ENCODE measurements around the gene RHOV.

DNA sequence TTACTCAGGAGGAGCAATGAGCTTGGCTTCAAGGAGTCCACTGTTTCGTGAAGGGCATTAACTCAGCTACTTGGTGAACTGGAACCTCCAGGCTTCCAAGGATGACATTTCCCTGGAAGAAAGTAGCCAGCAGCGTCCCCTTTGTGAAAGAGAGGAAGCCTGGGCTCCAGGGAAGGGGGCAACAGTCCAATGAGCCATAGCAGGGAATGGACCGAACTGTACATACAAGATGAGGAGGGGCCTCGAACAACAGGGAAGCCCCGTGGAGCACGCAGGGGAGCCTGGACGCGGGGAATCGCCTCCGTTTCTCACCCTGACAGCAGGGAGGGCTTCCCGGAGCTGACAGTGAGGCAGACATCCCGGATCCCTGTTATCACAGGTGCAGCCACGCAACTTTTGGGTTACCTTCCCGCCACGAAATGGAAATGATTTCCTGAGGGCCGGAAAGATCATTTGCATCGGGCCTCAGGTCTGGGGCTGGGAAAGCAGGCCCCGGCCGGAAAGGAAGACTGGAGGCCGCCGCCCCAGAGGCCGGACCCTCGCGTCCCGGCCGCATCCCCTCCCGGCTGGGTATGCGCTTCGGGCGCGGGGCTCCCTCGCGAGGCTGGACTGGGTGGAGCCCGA, 30.7 kb downstream of the RHOV start:
- TF ChIP-seq NFRKB (IDR thresholded peaks at IDR 0.05), result no peak
- TF ChIP-seq FOXK2 (IDR thresholded peaks at IDR 0.05), result no peak
- no peak for TF ChIP-seq ZNF384 (IDR thresholded peaks at IDR 0.05)
- TF ChIP-seq BHLHE40 (IDR thresholded peaks at IDR 0.05; ENCODE audit: borderline replicate concordance), result no peak
- TF ChIP-seq FOXM1 (IDR thresholded peaks at IDR 0.05; ENCODE audit: borderline replicate concordance), result no peak
- no peak for TF ChIP-seq SUZ12 (IDR thresholded peaks at IDR 0.05)
- TF ChIP-seq FOXA1 (IDR thresholded peaks at IDR 0.05), result no peak
- no peak for TF ChIP-seq ARNT (IDR thresholded peaks at IDR 0.05)

All from HEK293T (cell line).